Tibial artery (tissue), 4 donors: ENCODE results near the gene PPP6R2.

Source experiments
- DNase-seq, 2 donors: peaks; one replicate each; pipeline ENCODE4 v3.0.0-alpha.2; 2019
- H3K27ac ChIP-seq, 2 donors: fragments of 200-600 bp; sonication (generic) in 1 of 2; 1 replicate in 1 of 2; 2 replicates in 1 of 2; pipeline ENCODE4 v1.5.1; 2018 to 2019; ENCODE audit warnings: mild to moderate bottlenecking in 1 of 2
- H3K27me3 ChIP-seq, 2 donors: fragments of 200-600 bp; sonication (generic) in 1 of 2; one replicate each; pipeline versions ENCODE4 v1.5.1 to v1.6.0; 2016 to 2019
- H3K36me3 ChIP-seq, 3 donors: fragments of 200-600 bp; sonication (generic) in 2 of 3; one replicate each; pipeline ENCODE4 v1.5.1; 2016 to 2019; ENCODE audit warnings: mild to moderate bottlenecking in 2 of 3
- H3K4me1 ChIP-seq, 4 donors: fragments of 200-600 bp; sonication (generic) in 2 of 4; 1 replicate in 3 of 4; 2 replicates in 1 of 4; pipeline ENCODE4 v1.5.1; 2016 to 2019
- H3K4me3 ChIP-seq, 2 donors: fragments of 200-600 bp; sonication (generic) in 1 of 2; 1 replicate in 1 of 2; 2 replicates in 1 of 2; pipeline ENCODE4 v1.5.1; 2018 to 2019; ENCODE audit warnings: mild to moderate bottlenecking in 2 of 2
- H3K9me3 ChIP-seq, 3 donors: fragments of 200-600 bp; sonication (generic) in 1 of 3; one replicate each; pipeline ENCODE4 v1.5.1; 2016 to 2019
- CTCF ChIP-seq, 2 experiments: fragments of 200-600 bp in 1 of 2; fragments of 450-650 bp in 1 of 2; IDR thresholded peaks; one replicate each; pipeline ENCODE4 v1.5.1; 2017 to 2019; ENCODE audit warnings: antibody characterized with exemption in 2 of 2, mild to moderate bottlenecking in 1 of 2, moderate library complexity in 1 of 2
- intact Hi-C: fragments of 100-400 bp; cut with DNase I; formaldehyde crosslinking; loops from one replicate; pipeline ENCODE4 v1.15.0; 2023; ENCODE audit warnings: low total_unique reads

PPP6R2 gene

DNA sequence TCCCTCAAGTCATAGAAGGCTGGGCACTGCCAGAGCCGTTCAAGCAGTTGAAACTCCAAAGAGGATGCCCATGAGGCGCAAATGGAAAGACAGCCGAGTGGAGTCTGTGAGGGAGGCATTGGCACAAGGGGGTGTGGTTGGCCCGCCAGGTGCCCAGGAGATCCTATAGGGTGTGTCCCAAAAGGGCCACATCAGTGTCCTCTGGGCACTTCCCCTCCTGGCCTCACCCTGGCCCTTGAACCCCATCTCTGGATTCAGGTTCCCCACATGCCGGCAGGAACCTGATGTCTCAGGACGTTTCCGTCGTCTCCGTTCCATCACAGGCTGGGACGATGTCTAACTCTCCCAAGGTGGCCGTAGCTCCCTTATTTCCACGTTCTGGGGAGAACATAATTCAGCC is 77.5 kb downstream of the PPP6R2 start:
- no peaks in the 10 kb centered on the region for H3K27me3 ChIP-seq
- H3K36me3 ChIP-seq = peaks cover 82 to 97% (median 90%) of the 10 kb centered on the region in 3 donors

DNA sequence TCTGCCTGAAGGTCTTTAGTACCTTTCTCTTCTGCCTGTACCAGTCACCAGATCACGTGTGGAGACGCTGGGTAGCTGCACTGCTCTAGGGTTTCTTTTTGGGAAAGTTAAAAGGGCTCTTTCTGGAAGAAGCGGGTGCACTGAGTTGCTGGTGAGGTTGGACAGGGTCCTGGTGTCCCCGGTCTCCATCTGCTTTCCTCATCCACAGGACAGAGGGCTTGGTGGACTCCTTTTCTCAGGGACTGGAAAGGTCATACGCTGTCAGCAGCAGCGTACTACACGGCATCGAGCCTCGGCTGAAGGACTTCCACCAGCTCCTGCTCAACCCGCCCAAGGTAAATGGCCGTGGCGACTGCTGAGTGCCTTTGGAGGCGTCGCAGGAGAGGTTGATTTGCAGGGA is 78.9 kb downstream of the PPP6R2 start:
- Histone ChIP-seq H3K27ac (no peak overlapping the region), H3K4me3 (no peak overlapping the region), H3K36me3 (peaks cover 72 to 91% (median 77%) of the 10 kb centered on the region in 3 donors), H3K9me3 (no peaks in the 10 kb centered on the region), H3K4me1 (no peaks in the 10 kb centered on the region), H3K27me3 (no peaks in the 10 kb centered on the region)
- intact Hi-C loops = no loop called here
- TF ChIP-seq CTCF (IDR thresholded peaks at IDR 0.05) = no peak
- no peak for DNase-seq

More for the DNA sequence above, 77.5 kb downstream of the PPP6R2 start:
- Histone ChIP-seq H3K27ac (no peak overlapping the region), H3K4me1 (no peaks in the 10 kb centered on the region), H3K9me3 (no peaks in the 10 kb centered on the region), H3K4me3 (no peak overlapping the region)
- no peak for TF ChIP-seq CTCF (IDR thresholded peaks at IDR 0.05)
- no peak for DNase-seq
- intact Hi-C loops = no loop called here

GRCh38 chr22:50422961-50423815 is 80.1 kb downstream of the PPP6R2 start:
- peaks cover 77 to 89% (median 78%) of the 10 kb centered on the region in 3 donors for H3K36me3 ChIP-seq
- no peaks in the 10 kb centered on the region for H3K9me3 ChIP-seq
- no peak for DNase-seq
- TF ChIP-seq CTCF (IDR thresholded peaks at IDR 0.05) = no peak
- H3K4me3 ChIP-seq = no peak overlapping the region
- H3K4me1 ChIP-seq = no peaks in the 10 kb centered on the region
- intact Hi-C loops = no loop called here
- H3K27ac ChIP-seq = no peak overlapping the region
- H3K27me3 ChIP-seq = no peaks in the 10 kb centered on the region

GRCh38 chr22:50423956-50424355 is 80.8 kb downstream of the PPP6R2 start:
- no peaks in the 10 kb centered on the region for H3K4me1 ChIP-seq
- no peak overlapping the region for H3K27ac ChIP-seq
- H3K9me3 ChIP-seq = no peaks in the 10 kb centered on the region
- H3K27me3 ChIP-seq = no peaks in the 10 kb centered on the region
- no peak for TF ChIP-seq CTCF (IDR thresholded peaks at IDR 0.05)
- intact Hi-C loops = no loop called here
- DNase-seq = no peak
- peaks cover 78 to 90% (median 79%) of the 10 kb centered on the region in 3 donors for H3K36me3 ChIP-seq
- no peak overlapping the region for H3K4me3 ChIP-seq

DNA sequence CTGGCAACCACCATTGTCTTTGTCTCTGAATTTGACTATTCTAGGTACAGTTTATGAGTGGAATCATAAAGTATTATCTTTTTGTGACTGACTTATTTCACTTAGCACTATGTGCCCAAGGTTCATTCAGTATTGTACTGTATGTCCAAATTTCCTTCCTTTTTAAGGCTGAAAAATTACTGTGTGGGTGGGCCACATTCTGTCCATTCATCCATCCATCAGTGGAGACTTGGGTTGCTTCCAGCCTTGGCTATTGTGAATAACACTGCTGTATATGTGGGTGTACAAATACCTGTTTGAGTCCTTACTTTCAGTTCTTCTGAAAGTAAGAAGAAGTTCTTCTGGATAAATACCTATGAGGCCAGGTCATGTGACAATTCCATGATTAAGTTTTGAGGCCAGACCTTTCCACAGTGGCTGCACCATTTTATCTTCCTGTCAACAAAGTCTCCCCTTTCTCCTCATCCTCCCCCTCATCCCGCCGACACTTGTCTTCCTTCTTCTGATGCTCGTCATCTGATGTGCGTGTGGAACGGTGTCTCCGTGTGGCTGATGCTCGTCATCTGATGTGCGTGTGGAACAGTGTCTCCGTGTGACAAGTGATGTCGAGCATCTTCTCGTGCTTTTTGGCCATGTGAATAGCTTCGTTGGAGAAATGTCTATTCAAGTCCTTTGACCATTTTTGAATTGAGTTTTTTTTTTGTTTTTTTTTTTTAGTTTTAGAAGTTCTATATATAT is 82.2 kb downstream of the PPP6R2 start:
- no peak for TF ChIP-seq CTCF (IDR thresholded peaks at IDR 0.05)
- Histone ChIP-seq H3K27me3 (no peaks in the 10 kb centered on the region), H3K4me3 (no peak overlapping the region), H3K36me3 (peaks cover 74 to 87% (median 77%) of the 10 kb centered on the region in 3 donors), H3K4me1 (no peaks in the 10 kb centered on the region), H3K9me3 (no peaks in the 10 kb centered on the region), H3K27ac (no peak overlapping the region)
- DNase-seq = no peak
- intact Hi-C loops = no loop called here
